ENCODE results near the gene UNK. TPM values are rescaled to one million over a fixed set of nuclear protein-coding genes. Genes with fewer than 3 reads are reported as not detected.
A peak's percentile ranks its signal among the peaks of the same experiment; 100 is the strongest.

UNK gene
- total and polyA plus RNA-seq, 2 of the 13 experiments (the other 11 are each of a cell fraction or from before 2014, with no cell fraction given): 31.6 to 33.0 TPM

- TF ChIP-seq ZNF138 (CRISPR knock-in tag; IDR thresholded peaks at IDR 0.05; ENCODE audit: low read depth) (no peak), BRD4 (CRISPR knock-in tag; IDR thresholded peaks at IDR 0.05) (peak; percentile 58), NR1H2 (CRISPR knock-in tag; IDR thresholded peaks at IDR 0.05; ENCODE audit: borderline replicate concordance, low read depth) (no peak), SMARCE1 (IDR thresholded peaks at IDR 0.05; ENCODE audit: borderline replicate concordance) (no peak), SOX5 (CRISPR knock-in tag; IDR thresholded peaks at IDR 0.05; ENCODE audit: borderline replicate concordance) (no peak), ZNF142 (CRISPR knock-in tag; IDR thresholded peaks at IDR 0.05) (no peak; the same call in 1 of the 2 replicates), ZNF331 (CRISPR knock-in tag; IDR thresholded peaks at IDR 0.05) (no peak), ZNF639 (CRISPR knock-in tag; conservative IDR thresholded peaks at IDR 0.05) (no peak), TFE3 (CRISPR knock-in tag; IDR thresholded peaks at IDR 0.05) (no peak), HNF1B (CRISPR knock-in tag; IDR thresholded peaks at IDR 0.05) (no peak), ZNF446 (CRISPR knock-in tag; IDR thresholded peaks at IDR 0.05) (0 out of 2 replicates have a peak, but pooled peaks have one; percentile 15), TEF (CRISPR knock-in tag; IDR thresholded peaks at IDR 0.05) (no peak; the same call in 1 of the 2 replicates), KDM5B (CRISPR knock-in tag; IDR thresholded peaks at IDR 0.05; ENCODE audit: borderline replicate concordance) (no peak; the same call in 1 of the 2 replicates), SOX6 (IDR thresholded peaks at IDR 0.05) (no peak), SOX6 (CRISPR knock-in tag; IDR thresholded peaks at IDR 0.05) (0 out of 2 replicates have a peak, but pooled peaks have one; percentile 8), ZNF597 (CRISPR knock-in tag; IDR thresholded peaks at IDR 0.05) (no peak)
Observed at GRCh38 chr17:75764711-75765421, 19.7 kb upstream of the UNK start, which contains the start of gene GALK1 (continued).

Data from HepG2 (cell line).